Type B pancreatic cell (in vitro differentiated cells): Measurements from ENCODE around the gene UNC13B. TPM values are rescaled to one million over a fixed set of nuclear protein-coding genes. Genes with fewer than 3 reads are reported as not detected.
"Not testable (repeated sequence)": the region's sequence is repeated elsewhere in the genome, so short reads cannot be mapped to it uniquely, and the experiment has no call there.

Source experiments
- DNase-seq: peaks from one replicate; pipeline ENCODE4 v3.0.0; 2021; ENCODE audit warnings: mixed read lengths; ENCODE audit not compliant: unreplicated experiment; ENCODE audit errors: extremely low spot score
- H3K27ac Mint-ChIP-seq: 2 replicates; pipeline ENCODE4 v1.8.0; 2021; ENCODE audit warnings: mild to moderate bottlenecking, mixed read lengths
- H3K27me3 Mint-ChIP-seq: 2 replicates; pipeline ENCODE4 v1.8.0; 2021; ENCODE audit warnings: mixed read lengths
- H3K36me3 Mint-ChIP-seq: 2 replicates; pipeline ENCODE4 v1.8.0; 2021; ENCODE audit warnings: mixed read lengths
- H3K4me1 Mint-ChIP-seq: one replicate; pipeline ENCODE4 v1.8.0; 2021; ENCODE audit warnings: mixed read lengths; ENCODE audit not compliant: unreplicated experiment
- H3K4me3 Mint-ChIP-seq: 2 replicates; pipeline ENCODE4 v1.8.0; 2021; ENCODE audit warnings: mild to moderate bottlenecking, mixed read lengths
- H3K9me3 Mint-ChIP-seq: 2 replicates; pipeline ENCODE4 v1.8.0; 2021; ENCODE audit warnings: mixed read lengths
- total RNA-seq: library from RNA; stranded (reverse); gene quantifications from 2 replicates; pipeline ENCODE4 v1.2.1, GENCODE V29; 2021; ENCODE audit warnings: low replicate concordance
- TF ChIP-seq, protein P1 (sequence below): fragments of 200-600 bp; sonication (generic); conservative IDR thresholded peaks from 2 replicates; pipeline ENCODE4 v1.5.0; 2021; ENCODE audit warnings: antibody characterized with exemption, mild to moderate bottlenecking

The UNC13B gene
- total RNA-seq, 1 donor from 2014 or later: 48.9 TPM

- TF ChIP-seq, protein P1, sequence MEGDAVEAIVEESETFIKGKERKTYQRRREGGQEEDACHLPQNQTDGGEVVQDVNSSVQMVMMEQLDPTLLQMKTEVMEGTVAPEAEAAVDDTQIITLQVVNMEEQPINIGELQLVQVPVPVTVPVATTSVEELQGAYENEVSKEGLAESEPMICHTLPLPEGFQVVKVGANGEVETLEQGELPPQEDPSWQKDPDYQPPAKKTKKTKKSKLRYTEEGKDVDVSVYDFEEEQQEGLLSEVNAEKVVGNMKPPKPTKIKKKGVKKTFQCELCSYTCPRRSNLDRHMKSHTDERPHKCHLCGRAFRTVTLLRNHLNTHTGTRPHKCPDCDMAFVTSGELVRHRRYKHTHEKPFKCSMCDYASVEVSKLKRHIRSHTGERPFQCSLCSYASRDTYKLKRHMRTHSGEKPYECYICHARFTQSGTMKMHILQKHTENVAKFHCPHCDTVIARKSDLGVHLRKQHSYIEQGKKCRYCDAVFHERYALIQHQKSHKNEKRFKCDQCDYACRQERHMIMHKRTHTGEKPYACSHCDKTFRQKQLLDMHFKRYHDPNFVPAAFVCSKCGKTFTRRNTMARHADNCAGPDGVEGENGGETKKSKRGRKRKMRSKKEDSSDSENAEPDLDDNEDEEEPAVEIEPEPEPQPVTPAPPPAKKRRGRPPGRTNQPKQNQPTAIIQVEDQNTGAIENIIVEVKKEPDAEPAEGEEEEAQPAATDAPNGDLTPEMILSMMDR: no peak
- no peaks in the 10 kb centered on the region for H3K27me3 Mint-ChIP-seq
- no peak for DNase-seq
- peaks cover 11% of the 10 kb centered on the region for H3K36me3 Mint-ChIP-seq
- peak overlapping the region; percentile 61 for H3K4me3 Mint-ChIP-seq
- peak overlapping the region; percentile 23 for H3K27ac Mint-ChIP-seq
- no peaks in the 10 kb centered on the region for H3K4me1 Mint-ChIP-seq
- peaks cover 4% of the 10 kb centered on the region for H3K9me3 Mint-ChIP-seq
Observed at GRCh38 chr9:35236692-35237091, 74.9 kb downstream of the UNC13B start.

DNA sequence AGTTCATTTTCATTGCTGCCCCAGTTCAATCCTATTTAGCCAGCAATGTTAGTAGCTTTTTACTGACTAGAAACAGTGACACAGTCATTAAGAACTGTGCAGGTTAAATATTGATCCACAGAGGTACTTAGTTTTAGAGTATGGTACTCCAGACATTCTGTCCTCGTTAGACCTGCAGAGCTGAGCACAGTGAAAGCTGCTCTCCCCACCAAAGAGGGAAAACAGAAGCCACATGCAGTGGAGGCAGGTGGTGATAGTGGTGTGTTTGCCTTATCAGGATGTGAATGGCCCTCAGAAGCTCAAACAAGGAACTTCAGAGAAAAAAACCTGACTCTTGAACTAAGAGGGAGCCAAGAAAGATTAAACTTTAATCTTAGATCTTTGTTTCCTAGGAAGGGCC lies 75.5 kb downstream of the UNC13B start:
- H3K36me3 Mint-ChIP-seq: peaks cover 12% of the 10 kb centered on the region
- peaks cover 4% of the 10 kb centered on the region for H3K9me3 Mint-ChIP-seq
- no peaks in the 10 kb centered on the region for H3K27me3 Mint-ChIP-seq
- peak overlapping the region; percentile 23 for H3K27ac Mint-ChIP-seq
- H3K4me3 Mint-ChIP-seq: peak overlapping the region; percentile 61
- H3K4me1 Mint-ChIP-seq: no peaks in the 10 kb centered on the region
- no peak for DNase-seq
- TF ChIP-seq, protein P1: no peak

GRCh38 chr9:35245945-35246344 lies 84.1 kb downstream of the UNC13B start:
- not testable (repeated sequence) for H3K4me1 Mint-ChIP-seq, H3K27ac Mint-ChIP-seq, H3K4me3 Mint-ChIP-seq, H3K9me3 Mint-ChIP-seq, DNase-seq, H3K27me3 Mint-ChIP-seq
- peaks cover 16% of the 10 kb centered on the region for H3K36me3 Mint-ChIP-seq

- H3K9me3 Mint-ChIP-seq: no peaks in the 10 kb centered on the region
- no peaks in the 10 kb centered on the region for H3K27me3 Mint-ChIP-seq
- peaks cover 4% of the 10 kb centered on the region for H3K36me3 Mint-ChIP-seq
- no peak for DNase-seq
- H3K27ac Mint-ChIP-seq: no peak overlapping the region
- H3K4me1 Mint-ChIP-seq: peaks cover 25% of the 10 kb centered on the region
- TF ChIP-seq, protein P1: no peak
- no peak overlapping the region for H3K4me3 Mint-ChIP-seq
Observed at GRCh38 chr9:35253075-35253474, 91.3 kb downstream of the UNC13B start.

- DNase-seq: no peak
- Mint-ChIP-seq H3K4me3 (no peak overlapping the region), H3K4me1 (peaks cover 33% of the 10 kb centered on the region), H3K9me3 (no peaks in the 10 kb centered on the region), H3K27ac (no peak overlapping the region), H3K36me3 (no peaks in the 10 kb centered on the region), H3K27me3 (no peaks in the 10 kb centered on the region)
- TF ChIP-seq, protein P1: no peak
Observed at GRCh38 chr9:35254237-35254636, 92.4 kb downstream of the UNC13B start.

DNA sequence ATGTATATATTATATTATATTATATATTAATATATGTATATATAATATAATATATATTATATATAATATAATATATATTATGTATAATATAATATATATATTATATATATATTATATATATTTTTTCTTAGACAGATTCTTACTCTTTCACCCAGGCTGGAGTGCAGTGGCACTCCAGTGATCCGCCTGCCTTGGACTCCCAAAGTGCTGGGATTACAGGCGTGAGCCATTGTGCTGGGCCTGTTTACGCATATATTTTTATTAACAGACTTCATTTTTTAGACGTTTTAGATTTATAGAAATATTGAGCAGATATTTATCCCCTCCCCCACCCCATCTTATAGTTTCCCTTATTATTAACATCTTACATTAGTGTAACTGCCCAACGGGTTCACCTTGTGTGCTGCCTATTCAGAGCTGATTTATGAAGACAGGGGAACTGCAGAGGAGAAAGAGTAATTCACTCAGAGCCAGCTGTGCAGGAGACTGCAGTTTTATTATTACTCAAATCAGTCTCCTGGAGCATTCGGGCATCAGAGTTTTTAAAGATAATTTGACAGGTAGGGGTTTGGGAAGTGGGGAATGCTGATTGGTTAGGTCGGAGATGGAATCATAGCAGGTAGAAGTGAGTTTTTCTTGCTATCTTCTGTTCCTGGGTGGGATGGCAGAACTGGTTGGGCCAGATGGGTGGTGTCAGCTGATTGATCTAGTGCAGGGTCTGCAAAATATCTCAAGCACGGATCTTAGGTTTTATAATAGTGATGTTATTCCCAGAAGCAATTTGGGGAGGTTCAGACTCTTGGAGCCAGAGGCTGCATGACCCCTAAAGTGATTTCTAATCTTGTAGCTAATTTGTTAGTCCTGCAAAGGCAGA lies 93.4 kb downstream of the UNC13B start:
- Mint-ChIP-seq H3K4me1 (peaks cover 33% of the 10 kb centered on the region), H3K36me3 (no peaks in the 10 kb centered on the region), H3K9me3 (no peaks in the 10 kb centered on the region), H3K27ac (peak overlapping the region; percentile 82), H3K4me3 (peak overlapping the region; percentile 70), H3K27me3 (no peaks in the 10 kb centered on the region)
- no peak for DNase-seq
- TF ChIP-seq, protein P1: no peak
